ENCODE measurements around the gene CCDC88B.

- TF ChIP-seq RAD21 (conservative IDR thresholded peaks at IDR 0.05) (peak; percentile 82), CTCF (IDR thresholded peaks at IDR 0.05; ENCODE audit: poor library complexity, severe bottlenecking) (peak; percentile 82), POLR2AphosphoS5 (IDR thresholded peaks at IDR 0.05) (peak; percentile 95), EZH2 (IDR thresholded peaks at IDR 0.05; ENCODE audit: borderline replicate concordance, insufficient read depth, low read length, poor library complexity, severe bottlenecking) (no peak), EP300 (conservative IDR thresholded peaks at IDR 0.05; ENCODE audit: poor library complexity, severe bottlenecking) (no peak)
- TF ChIP-seq, protein P1, sequence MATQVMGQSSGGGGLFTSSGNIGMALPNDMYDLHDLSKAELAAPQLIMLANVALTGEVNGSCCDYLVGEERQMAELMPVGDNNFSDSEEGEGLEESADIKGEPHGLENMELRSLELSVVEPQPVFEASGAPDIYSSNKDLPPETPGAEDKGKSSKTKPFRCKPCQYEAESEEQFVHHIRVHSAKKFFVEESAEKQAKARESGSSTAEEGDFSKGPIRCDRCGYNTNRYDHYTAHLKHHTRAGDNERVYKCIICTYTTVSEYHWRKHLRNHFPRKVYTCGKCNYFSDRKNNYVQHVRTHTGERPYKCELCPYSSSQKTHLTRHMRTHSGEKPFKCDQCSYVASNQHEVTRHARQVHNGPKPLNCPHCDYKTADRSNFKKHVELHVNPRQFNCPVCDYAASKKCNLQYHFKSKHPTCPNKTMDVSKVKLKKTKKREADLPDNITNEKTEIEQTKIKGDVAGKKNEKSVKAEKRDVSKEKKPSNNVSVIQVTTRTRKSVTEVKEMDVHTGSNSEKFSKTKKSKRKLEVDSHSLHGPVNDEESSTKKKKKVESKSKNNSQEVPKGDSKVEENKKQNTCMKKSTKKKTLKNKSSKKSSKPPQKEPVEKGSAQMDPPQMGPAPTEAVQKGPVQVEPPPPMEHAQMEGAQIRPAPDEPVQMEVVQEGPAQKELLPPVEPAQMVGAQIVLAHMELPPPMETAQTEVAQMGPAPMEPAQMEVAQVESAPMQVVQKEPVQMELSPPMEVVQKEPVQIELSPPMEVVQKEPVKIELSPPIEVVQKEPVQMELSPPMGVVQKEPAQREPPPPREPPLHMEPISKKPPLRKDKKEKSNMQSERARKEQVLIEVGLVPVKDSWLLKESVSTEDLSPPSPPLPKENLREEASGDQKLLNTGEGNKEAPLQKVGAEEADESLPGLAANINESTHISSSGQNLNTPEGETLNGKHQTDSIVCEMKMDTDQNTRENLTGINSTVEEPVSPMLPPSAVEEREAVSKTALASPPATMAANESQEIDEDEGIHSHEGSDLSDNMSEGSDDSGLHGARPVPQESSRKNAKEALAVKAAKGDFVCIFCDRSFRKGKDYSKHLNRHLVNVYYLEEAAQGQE (IDR thresholded peaks at IDR 0.05; ENCODE audit: borderline replicate concordance): peak; percentile 47
Observed at GRCh38 chr11:64317961-64318765, 21.8 kb upstream of the CCDC88B start, which contains the start of gene PRDX5.

Data from neural cell (in vitro differentiated cells).